ENCODE results near the gene BRK1. TPM values are rescaled to one million over a fixed set of nuclear protein-coding genes. Genes with fewer than 3 reads are reported as not detected.
"Not testable (repeated sequence)": the region's sequence is repeated elsewhere in the genome, so short reads cannot be mapped to it uniquely, and the experiment has no call there.

The BRK1 gene
- total RNA-seq, 2 experiments from 2014 or later = 91.6 to 94.6 TPM

DNA sequence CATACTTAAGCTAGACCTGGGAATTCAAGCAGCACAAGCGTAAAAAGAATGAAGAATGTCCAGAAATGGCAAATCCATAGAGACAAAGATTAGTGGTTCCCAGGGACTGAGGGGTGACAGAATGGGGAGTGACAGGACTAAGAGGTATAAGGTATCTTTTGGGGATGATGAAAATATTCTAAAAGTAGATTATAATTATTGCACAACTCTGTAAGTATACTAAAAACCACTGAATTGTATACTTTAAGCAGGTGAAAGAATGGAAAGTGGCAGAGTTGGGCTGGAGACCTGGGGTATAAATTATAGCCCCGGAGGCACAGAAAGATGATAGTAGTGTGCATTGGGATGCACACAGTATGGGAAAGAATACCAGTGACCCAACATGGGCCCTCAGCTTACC is 5.6 kb downstream of the BRK1 start:
- no peaks in the 10 kb centered on the region for H3K27me3 Mint-ChIP-seq
- no peak for DNase-seq
- no peaks in the 10 kb centered on the region for H3K9me3 Mint-ChIP-seq
- H3K27ac Mint-ChIP-seq = peak overlapping the region; percentile 64
- H3K4me1 Mint-ChIP-seq = peaks cover 49% of the 10 kb centered on the region
- H3K4me3 Mint-ChIP-seq = no peak overlapping the region
- H3K36me3 Mint-ChIP-seq = peaks cover 31% of the 10 kb centered on the region

DNA sequence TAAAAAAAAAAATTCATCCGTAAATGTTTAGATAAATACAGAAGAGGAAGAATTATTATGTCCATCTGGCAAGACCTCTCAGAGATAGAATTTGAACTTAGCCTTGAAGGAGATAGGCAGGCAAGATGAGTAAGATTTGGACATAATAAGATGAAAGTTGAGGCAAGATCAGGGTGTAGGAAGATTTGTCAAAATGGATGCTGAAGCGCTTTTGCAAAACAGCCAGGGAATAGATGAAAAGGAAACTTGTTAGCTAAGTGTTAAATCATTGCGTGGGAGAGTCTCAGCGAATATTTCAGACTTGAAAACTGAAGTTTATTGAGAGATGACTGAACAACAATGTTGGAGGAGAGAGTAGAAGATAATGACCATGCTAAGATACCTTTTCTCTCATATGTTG is 7.2 kb downstream of the BRK1 start:
- peaks cover 39% of the 10 kb centered on the region for H3K36me3 Mint-ChIP-seq
- H3K9me3 Mint-ChIP-seq = no peaks in the 10 kb centered on the region
- no peak for DNase-seq
- H3K27ac Mint-ChIP-seq = peak overlapping the region; percentile 2
- H3K4me3 Mint-ChIP-seq = no peak overlapping the region
- peaks cover 40% of the 10 kb centered on the region for H3K4me1 Mint-ChIP-seq
- H3K27me3 Mint-ChIP-seq = no peaks in the 10 kb centered on the region

DNA sequence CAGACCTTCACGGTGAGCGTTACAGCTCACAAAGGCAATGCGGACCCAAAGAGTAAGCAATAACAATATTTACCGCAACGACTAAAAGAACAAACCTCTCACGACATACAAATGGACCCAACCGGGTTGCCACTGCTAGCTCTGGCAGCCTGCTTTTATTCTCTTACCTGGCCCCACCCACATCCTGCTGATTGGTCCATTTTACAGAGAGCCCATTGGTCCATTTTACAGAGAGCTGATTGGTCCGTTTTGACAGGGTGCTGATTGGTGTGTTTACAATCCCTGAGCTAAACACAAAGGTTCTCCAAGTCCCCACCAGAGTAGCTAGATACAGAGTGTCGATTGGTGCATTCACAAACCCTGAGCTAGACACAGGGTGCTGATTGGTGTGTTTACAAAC is 20.4 kb downstream of the BRK1 start:
- not testable (repeated sequence) for H3K4me3 Mint-ChIP-seq
- peak; percentile 8 for DNase-seq

DNA sequence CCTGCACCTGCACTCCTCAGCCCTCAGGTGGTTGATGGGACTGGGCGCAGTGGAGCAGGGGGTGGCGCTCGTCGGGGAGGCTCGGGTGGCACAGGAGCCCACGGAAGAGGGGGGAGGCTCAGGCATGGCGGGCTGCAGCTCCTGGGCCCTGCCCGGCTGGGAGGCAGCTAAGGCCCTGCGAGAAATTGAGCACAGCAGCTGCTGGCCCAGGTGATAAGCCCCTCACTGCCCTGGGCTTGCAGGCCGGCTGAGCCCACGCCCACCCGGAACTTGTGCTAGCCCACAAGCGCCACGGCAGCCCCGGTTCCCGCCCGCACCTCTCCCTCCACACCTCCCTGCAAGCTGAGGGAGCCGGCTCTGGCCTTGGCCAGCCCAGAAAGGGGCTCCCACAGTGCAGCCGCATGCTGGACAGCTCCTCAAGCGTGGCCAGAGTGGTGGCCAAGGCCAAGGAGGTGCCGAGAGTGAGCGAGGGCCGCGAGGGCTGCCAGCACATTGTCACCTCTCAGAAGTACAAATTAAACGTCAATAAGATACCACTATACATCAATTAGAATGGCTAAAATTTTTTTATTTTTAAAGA is 21.0 kb downstream of the BRK1 start:
- DNase-seq = no peak

More for the DNA sequence above, 20.4 kb downstream of the BRK1 start:
- not testable (repeated sequence) for H3K9me3 Mint-ChIP-seq, H3K27me3 Mint-ChIP-seq, H3K4me1 Mint-ChIP-seq, H3K27ac Mint-ChIP-seq, H3K36me3 Mint-ChIP-seq

DNA sequence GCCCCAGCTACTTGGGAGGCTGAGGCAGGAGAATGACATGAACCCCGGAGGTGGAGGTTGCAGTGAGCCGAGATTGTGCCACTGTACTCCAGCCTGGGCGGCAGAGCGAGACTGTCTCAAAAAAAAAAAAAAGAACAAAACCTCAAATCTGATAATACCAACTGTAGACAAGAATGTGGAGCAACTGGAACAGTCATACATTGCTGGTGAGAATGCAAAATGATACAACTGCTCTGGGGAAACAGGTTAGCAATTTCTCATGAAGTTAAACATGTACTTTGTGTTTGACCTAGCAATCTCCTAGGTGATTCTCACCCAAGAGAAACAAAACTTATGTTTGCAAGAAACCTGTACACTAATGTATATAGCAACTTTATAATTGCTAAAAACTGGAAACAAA is 21.7 kb downstream of the BRK1 start:
- Mint-ChIP-seq H3K36me3 (no peaks in the 10 kb centered on the region), H3K9me3 (no peaks in the 10 kb centered on the region), H3K27me3 (no peaks in the 10 kb centered on the region), H3K4me3 (no peak overlapping the region), H3K27ac (no peak overlapping the region), H3K4me1 (peaks cover 3% of the 10 kb centered on the region)
- DNase-seq = no peak

More for the DNA sequence above, 21.0 kb downstream of the BRK1 start:
- no peaks in the 10 kb centered on the region for H3K27me3 Mint-ChIP-seq
- H3K9me3 Mint-ChIP-seq = no peaks in the 10 kb centered on the region
- H3K4me1 Mint-ChIP-seq = peaks cover 3% of the 10 kb centered on the region
- no peak overlapping the region for H3K4me3 Mint-ChIP-seq
- H3K36me3 Mint-ChIP-seq = no peaks in the 10 kb centered on the region
- H3K27ac Mint-ChIP-seq = no peak overlapping the region

DNA sequence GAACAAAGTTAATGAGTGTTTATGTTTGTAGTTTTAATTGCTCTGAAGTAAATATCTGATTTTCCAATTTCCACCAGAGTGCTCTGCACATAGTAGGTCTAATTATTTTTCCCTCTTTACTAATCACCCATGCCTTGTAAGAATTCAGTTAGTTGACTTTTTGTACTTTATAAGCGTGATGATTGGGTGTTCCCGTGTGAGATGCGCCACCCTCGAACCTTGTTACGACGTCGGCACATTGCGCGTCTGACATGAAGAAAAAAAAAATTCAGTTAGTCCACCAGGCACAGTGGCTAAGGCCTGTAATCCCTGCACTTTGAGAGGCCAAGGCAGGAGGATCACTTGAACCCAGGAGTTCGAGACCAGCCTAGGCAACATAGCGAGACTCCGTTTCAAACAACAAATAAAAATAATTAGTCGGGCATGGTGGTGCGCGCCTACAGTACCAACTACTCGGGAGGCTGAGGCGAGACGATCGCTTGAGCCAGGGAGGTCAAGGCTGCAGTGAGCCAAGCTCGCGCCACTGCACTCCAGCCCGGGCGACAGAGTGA is 25.6 kb downstream of the BRK1 start:
- Mint-ChIP-seq H3K36me3 (peaks cover 25% of the 10 kb centered on the region), H3K27ac (peak overlapping the region; percentile 85), H3K9me3 (peaks cover 2% of the 10 kb centered on the region), H3K4me3 (peak overlapping the region; percentile 95), H3K4me1 (peaks cover 25% of the 10 kb centered on the region), H3K27me3 (no peaks in the 10 kb centered on the region)
- no peak for DNase-seq

DNA sequence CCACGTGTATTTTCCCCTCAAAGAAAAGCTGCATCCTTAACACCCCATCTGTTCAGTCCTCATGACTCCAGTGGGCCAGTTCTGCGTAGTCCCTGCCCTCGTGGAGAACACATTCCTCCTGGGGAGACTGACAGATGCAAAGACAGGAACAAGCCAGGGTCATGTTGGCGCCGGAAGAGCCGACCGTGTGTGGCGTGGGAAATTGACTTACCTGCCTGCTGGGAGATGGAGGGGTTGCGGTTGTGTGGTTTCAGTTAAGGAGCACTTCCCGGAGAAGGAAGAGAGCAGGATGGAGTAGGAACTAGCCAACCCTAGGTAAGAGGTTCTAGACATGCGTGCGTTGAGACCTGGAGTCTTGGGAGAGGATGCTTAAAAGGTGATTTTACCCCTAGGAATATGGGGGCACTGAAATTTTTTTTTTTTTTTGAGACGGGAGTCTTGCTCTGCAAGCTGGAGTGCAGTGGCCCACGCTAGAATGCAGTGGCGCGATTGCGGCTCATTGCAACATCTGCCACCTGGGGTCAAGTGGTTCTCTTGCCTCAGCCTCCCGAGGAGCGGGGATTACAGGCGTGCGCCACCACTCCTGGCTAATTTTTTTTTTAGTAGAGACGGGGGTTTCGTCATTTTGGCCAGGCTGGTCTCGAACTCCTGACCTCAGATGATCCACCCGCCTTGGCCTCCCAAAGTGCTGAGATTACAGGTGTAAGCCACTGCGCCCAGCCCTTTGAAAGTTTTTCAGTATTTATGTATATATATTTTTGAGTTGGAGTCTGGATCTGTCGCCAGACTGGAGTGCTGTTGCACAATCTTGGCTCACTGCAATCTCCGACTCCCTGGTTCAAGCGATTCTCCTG is 27.5 kb downstream of the BRK1 start:
- Mint-ChIP-seq H3K4me1 (peaks cover 34% of the 10 kb centered on the region), H3K9me3 (peaks cover 2% of the 10 kb centered on the region), H3K36me3 (peaks cover 25% of the 10 kb centered on the region), H3K27me3 (no peaks in the 10 kb centered on the region), H3K27ac (peak overlapping the region; percentile 85), H3K4me3 (peak overlapping the region; percentile 95)
- DNase-seq = peak; percentile 7

DNA sequence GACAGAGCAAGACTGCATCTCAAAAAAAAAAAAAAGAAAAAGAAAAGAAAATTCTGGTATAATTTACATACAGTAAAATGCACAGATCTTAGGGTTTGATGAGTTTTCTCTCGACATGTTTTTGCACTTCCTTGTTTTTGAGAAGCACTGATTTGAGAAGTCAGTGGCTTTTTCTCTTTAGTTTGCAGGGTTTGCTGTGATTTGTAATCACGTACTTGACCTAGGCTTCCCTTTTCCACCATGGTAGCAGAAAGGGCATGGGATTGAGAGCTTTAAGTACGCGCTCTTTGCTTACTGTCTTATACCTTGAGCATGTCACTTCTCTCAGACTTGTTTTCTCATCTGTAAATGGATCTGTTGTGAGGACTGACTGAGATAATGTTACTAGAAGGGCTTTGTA is 30.2 kb downstream of the BRK1 start:
- H3K4me3 Mint-ChIP-seq = peak overlapping the region; percentile 56
- H3K9me3 Mint-ChIP-seq = peaks cover 2% of the 10 kb centered on the region

DNA sequence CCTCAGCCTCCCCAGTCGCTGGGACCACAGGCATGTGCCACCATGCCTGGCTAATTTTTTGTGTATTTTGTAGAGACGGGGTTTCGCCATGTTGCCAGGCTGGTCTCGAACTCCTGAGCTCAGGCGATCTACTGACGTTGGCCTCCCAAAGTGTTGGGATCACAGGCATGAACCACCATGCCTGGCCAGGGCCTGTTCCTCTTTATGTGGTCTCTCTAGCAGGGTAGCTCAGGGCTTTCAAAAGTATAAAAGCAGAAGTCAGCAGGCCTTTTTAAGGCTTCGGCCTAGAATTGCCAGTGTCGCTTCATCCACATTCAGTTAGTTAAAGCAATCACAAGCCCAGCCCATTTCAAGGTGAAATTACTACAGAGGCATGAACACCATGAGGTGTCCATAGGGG is 33.8 kb downstream of the BRK1 start:
- no peak overlapping the region for H3K4me3 Mint-ChIP-seq
- H3K36me3 Mint-ChIP-seq = peaks cover 22% of the 10 kb centered on the region
- H3K4me1 Mint-ChIP-seq = peaks cover 21% of the 10 kb centered on the region
- H3K27ac Mint-ChIP-seq = no peak overlapping the region
- DNase-seq = no peak
- no peaks in the 10 kb centered on the region for H3K27me3 Mint-ChIP-seq
- peaks cover 2% of the 10 kb centered on the region for H3K9me3 Mint-ChIP-seq

More for the DNA sequence above, 30.2 kb downstream of the BRK1 start:
- Mint-ChIP-seq H3K27ac (no peak overlapping the region), H3K36me3 (peaks cover 33% of the 10 kb centered on the region), H3K27me3 (no peaks in the 10 kb centered on the region), H3K4me1 (peaks cover 37% of the 10 kb centered on the region)
- no peak for DNase-seq

DNA sequence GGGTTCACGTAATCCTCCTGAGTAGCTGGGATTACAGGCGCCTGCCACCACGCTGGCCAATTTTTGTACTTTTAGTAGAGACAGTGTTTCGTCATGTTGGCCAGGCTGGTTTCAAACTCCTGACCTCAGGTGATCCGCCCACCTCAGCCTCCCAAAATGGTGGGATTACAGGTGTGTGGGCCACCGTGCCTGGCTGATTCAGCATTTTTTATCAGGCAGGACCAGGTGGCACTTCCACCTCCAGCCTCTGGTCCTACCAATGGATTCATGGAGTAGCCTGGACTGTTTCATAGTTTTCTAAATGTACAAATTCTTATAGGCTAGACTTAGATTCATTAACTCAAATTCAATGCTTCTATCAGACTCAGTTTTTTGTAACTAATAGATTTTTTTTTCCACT is 35.5 kb downstream of the BRK1 start:
- no peaks in the 10 kb centered on the region for H3K27me3 Mint-ChIP-seq
- DNase-seq = no peak
- no peaks in the 10 kb centered on the region for H3K9me3 Mint-ChIP-seq
- H3K27ac Mint-ChIP-seq = no peak overlapping the region
- H3K36me3 Mint-ChIP-seq = peaks cover 14% of the 10 kb centered on the region
- H3K4me1 Mint-ChIP-seq = peaks cover 17% of the 10 kb centered on the region
- H3K4me3 Mint-ChIP-seq = no peak overlapping the region

DNA sequence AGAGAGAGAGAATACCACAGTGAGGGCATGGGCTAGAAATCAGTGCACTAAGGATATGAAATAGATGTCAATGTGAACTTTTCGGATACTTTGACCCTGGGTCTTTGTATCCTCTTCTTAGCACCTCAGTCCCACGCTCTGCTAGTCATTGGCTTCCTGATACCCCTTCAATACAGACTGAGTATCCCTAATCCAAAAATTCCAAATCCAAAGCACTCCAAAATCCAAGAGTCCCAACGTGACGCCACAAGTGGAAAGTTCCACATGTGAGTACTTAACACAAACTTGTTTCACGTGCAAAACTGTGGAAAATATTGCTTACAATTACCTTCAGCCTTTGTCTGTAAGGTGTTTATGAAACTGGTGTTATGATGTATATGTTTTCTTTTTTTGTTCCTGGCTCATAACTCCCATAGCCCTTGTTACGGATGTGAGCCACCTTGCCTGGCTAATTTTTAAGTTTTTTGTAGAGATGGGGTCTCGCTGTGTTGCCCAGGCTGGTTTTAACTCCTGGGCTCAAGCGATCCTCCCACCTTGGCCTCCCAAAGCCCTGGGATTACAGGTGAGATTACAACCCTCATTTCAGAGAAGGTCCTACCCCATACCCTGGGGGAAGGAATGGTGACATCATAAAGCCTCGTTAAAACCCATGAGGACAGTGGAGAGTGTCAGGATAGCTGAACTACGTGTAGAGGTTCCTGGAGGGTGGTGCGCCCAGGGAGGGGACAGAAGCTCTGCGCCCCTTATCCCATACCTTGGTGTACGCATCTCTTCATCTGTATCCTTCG is 39.1 kb downstream of the BRK1 start:
- no peak for DNase-seq
- H3K36me3 Mint-ChIP-seq = peaks cover 12% of the 10 kb centered on the region
- no peak overlapping the region for H3K4me3 Mint-ChIP-seq
- no peaks in the 10 kb centered on the region for H3K27me3 Mint-ChIP-seq
- peaks cover 8% of the 10 kb centered on the region for H3K4me1 Mint-ChIP-seq
- H3K9me3 Mint-ChIP-seq = no peaks in the 10 kb centered on the region
- no peak overlapping the region for H3K27ac Mint-ChIP-seq

DNA sequence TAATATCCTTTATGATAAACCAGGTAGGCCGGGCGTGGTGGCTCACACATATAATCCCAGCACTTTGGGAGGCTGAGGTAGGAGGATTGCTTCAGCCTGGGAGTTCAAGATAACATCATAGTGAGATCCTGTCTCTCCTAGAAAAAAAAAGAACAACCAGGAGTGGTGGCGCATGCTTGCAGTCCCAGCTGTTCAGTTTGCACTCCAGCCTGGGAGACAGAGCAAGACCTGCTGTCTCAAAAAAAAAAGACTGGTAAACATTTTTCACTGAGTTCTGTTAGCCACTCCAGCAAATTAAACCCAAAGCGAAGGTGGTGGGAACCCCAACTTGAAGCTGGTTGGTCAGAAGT is 39.6 kb downstream of the BRK1 start:
- Mint-ChIP-seq H3K27me3 (no peaks in the 10 kb centered on the region), H3K4me1 (peaks cover 8% of the 10 kb centered on the region), H3K27ac (no peak overlapping the region), H3K4me3 (no peak overlapping the region), H3K9me3 (no peaks in the 10 kb centered on the region), H3K36me3 (peaks cover 8% of the 10 kb centered on the region)
- no peak for DNase-seq

DNA sequence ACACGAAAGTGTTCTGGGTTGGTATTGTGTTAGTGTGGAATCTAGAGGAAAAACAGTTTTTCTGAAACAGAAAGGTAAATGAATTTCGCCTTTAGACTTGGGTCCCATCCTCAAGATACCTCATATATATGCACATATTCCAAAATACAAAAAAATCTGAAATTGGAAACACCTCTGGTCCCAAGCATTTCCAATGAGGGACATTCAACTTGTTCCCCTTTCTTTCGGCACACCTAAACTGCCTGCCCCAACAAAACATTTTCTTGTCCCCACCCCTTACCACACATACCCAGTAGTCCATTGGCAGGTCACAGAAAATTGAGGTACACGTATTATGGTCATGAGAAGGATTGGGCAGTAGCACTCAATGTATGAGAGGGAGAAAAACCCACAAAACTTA is 40.2 kb downstream of the BRK1 start:
- Mint-ChIP-seq H3K4me3 (no peak overlapping the region), H3K36me3 (peaks cover 8% of the 10 kb centered on the region), H3K9me3 (no peaks in the 10 kb centered on the region), H3K27ac (no peak overlapping the region), H3K4me1 (peaks cover 6% of the 10 kb centered on the region), H3K27me3 (no peaks in the 10 kb centered on the region)
- no peak for DNase-seq

DNA sequence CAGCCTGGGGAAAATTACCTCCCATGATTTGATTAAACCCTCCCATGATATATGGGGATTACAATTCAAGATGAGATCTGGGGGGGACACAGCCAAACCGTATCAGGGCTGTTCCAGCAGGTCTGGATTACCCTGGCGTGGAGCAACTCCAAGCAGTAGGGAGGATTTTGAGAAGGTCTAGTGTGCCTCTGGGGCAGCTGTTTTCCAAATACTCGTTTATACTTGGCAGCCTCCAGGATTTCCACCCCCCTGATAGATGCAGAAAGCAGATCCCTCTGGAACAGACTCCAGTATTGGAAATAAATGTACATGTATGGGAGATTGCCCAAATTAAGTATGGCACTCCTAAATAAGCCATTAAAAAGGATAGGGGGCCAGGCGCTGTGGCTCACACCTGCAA is 41.6 kb downstream of the BRK1 start:
- H3K9me3 Mint-ChIP-seq = no peaks in the 10 kb centered on the region
- H3K27me3 Mint-ChIP-seq = no peaks in the 10 kb centered on the region
- no peak for DNase-seq
- peaks cover 4% of the 10 kb centered on the region for H3K36me3 Mint-ChIP-seq
- no peak overlapping the region for H3K27ac Mint-ChIP-seq
- H3K4me3 Mint-ChIP-seq = no peak overlapping the region
- peaks cover 11% of the 10 kb centered on the region for H3K4me1 Mint-ChIP-seq

DNA sequence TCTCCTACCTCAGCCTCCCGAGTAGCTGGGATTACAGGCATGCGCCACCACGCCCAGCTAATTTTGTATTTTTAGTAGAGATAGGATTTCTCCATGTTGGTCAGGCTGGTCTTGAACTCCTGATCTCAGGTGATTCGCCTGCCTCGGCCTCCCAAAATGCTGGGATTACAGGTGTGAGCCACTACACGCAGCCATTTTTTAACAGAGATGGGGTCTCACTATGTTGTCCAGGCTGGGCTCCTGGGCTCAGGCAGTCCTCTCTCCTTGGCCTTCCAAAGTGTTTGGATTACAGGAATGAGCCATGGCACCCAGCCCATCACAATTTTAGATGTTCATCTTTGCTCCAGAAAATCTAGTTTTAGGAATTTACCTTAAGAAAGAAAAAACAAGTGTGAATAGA is 43.1 kb downstream of the BRK1 start:
- not testable (repeated sequence) for H3K27me3 Mint-ChIP-seq, H3K4me3 Mint-ChIP-seq, DNase-seq, H3K27ac Mint-ChIP-seq, H3K36me3 Mint-ChIP-seq, H3K9me3 Mint-ChIP-seq
- H3K4me1 Mint-ChIP-seq = peaks cover 11% of the 10 kb centered on the region

All from activated naive CD8-positive, alpha-beta T cell treated with anti-CD3 and anti-CD28 coated beads for 36 hours (primary cell).